GM18517 (cell line): ENCODE data around the gene CHTF18.
"Not testable (repeated sequence)": the region's sequence is repeated elsewhere in the genome, so short reads cannot be mapped to it uniquely, and the experiment has no call there.

Experiments used
- ATAC-seq: cut with Tn5 transposase; IDR thresholded peaks from one replicate; pipeline ENCODE4 v1.9.1; 2021; ENCODE audit warnings: mild to moderate bottlenecking, moderate library complexity; ENCODE audit not compliant: unreplicated experiment

Gene CHTF18

DNA sequence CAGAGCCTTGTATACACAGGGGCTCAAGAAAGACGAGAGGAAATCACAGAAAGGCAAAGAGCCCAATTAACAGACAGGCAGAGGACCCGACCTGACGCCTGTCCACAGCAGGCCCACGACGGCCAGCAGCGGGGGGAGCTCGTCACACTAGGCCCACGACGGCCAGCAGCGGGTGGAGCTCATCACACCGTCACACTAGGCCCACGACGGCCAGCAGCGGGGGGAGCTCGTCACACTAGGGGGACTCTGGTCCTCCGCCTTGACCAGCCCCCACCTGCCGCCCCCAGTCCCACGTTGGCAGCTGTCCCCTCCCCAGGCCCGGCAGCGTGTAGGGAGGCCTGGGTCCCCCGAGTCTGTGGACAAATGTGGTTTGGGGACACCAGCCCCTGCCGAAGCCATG is 35.8 kb downstream of the CHTF18 start:
- no peak for ATAC-seq

DNA sequence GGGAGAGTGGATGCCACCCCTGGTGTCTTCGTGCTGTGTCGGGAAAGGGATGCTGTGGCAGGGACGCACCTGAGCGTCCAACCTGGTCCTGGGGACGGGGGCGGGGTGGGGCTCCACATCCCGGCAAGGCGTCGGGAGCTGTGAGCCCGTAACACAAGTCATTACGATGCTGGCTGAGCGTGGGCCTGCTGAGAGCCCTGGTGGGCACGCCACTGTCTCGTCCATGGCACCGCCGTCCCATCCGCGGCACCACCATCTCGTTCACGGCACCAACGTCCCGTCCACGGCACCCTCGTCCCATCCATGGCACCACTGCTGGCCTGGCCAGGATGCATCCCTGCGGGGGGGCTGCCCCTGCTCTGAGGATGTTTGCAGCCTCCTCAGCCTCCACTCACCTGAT is 36.2 kb downstream of the CHTF18 start:
- ATAC-seq, result no peak

DNA sequence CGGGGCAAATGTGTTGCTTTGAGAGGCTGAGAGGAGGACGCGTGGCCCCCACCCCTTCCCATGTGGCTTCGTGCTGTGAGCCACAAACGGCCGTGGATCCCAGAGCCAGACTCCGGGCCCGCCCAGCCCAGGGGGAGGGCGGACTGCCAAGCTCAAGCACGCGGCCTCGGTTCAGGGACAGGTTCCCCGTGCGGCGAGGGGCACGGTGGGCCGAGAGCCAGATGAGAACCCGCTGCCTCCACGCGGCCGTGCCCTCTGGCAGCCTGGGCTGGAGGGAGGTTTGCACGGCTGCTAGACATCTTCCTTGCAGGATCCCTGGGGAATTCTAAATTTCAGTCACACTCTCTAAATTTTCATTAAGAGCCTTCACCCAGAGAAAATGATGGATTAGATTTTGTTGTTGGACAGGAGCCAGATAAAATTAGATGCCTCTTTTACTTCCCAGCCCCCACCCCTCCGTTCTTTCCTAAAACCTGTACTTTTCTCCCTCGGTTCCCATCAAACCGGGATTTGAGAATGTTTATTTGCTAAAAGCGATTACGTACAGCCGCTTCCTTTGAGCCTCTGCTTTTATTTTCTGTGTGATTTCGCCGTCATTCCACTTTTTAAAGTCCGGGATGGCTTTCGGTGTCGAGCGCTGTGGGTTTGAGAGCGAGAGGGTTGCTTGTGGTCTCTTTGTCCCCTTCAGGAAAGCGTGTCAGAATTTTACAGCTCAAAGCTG is 37.1 kb downstream of the CHTF18 start:
- ATAC-seq, result no peak

DNA sequence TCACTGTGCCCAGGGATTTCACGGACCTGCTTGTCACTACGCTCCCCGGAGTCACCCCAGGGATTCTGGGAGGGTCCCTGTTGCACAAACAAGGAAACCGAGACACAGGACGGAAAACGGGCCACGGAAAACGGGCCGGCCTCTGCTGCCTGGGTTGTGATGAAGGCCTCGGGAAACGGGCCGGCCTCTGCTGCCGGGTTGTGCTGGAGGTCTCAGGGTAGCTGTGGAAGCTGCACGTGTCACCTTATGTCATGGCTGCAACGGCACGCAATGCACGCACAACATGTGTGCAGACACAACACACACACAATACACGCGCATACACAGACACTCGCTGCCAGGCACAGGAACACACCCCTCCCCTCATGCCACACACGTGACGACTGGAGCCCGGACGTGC is 39.1 kb downstream of the CHTF18 start:
- no peak for ATAC-seq

DNA sequence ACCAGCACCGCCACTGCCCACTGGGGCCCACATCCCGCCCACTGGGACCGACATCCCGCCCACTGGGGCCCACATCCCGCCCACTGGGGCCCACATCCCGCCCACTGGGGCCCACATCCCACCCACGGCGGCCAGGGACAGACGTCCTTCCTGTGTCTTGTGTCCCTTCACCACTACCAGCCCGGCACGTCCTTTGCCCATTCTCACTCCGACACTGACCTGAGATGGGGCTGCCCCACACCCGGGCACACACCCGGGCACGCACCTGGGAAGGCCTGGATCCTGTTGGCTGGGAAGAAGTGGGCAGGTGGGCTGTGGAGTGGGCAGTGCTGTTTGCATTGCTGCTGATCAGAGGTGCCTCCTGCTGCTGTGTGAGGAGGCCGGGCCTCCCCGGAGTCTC is 40.5 kb downstream of the CHTF18 start:
- ATAC-seq, result no peak

DNA sequence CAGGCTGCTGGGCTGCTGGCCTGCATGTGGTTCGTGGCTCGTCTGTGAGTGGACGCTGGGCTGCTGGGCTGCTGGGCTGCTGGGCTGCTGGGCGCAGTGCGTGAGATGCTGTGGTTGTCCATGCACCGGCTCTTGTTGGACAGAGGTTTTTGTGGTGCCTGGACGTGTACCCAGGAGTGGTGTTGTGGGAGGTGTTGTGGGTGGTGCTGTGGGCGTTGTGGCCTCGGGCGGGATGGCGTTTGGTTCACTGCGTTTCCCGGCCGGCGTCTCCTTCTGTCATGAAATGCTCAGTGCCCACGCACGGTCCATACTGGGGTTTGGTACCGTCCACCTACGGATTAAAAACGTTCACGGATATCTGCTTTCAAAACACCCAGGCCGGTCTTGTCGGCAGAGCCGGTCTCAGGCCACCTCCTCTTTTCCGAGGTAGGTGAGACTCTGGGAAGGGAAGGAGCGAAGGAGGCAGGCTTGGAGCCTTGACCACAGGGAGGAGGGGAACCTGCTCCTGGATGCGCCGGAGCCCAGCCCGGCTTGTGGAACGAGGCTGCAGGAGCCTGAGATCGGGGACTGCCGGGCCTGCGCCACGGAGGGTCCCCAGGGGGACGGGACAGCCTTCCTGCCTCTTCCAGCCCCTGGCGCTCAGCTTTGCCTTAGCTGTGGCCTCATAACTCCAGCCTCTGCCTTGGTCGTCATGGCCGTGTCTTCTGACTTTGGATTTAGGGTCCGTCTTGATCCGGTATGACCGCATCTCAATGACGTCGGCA is 41.9 kb downstream of the CHTF18 start:
- ATAC-seq, result no peak

DNA sequence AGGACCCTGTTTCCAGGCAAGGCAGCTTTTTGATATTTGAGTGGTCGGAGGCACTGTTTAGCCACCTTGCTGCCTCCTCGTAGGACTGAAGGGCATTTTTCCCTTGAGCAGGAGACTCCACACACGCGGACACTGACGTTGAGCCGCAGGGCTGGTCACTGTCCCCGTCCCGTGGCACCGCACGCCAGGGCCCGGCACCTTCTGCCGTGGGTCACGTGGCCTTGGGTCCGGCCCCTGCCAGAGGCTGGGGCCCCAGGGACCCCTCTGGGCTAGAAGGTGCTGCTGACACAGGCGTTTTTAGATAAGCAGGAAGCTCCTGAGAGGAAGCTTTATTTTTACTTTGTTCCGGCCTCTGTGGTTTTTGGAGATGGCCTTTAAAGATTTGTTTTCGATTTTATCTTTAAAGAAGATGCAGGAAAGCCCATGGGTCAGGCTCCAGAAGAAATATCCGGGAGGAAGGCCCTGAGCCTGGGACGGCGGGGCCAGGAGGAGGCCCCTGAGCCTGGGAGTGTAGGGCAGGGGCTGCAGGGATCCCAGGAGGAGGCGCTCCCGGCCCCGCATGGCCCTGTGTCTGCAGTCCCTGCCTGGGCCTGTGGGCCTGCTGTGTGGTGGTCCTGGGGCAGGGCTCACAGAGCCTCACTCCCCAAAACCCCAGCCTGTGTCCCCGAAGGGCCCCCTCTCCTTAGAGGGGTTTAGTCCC is 42.6 kb downstream of the CHTF18 start:
- ATAC-seq, result no peak

DNA sequence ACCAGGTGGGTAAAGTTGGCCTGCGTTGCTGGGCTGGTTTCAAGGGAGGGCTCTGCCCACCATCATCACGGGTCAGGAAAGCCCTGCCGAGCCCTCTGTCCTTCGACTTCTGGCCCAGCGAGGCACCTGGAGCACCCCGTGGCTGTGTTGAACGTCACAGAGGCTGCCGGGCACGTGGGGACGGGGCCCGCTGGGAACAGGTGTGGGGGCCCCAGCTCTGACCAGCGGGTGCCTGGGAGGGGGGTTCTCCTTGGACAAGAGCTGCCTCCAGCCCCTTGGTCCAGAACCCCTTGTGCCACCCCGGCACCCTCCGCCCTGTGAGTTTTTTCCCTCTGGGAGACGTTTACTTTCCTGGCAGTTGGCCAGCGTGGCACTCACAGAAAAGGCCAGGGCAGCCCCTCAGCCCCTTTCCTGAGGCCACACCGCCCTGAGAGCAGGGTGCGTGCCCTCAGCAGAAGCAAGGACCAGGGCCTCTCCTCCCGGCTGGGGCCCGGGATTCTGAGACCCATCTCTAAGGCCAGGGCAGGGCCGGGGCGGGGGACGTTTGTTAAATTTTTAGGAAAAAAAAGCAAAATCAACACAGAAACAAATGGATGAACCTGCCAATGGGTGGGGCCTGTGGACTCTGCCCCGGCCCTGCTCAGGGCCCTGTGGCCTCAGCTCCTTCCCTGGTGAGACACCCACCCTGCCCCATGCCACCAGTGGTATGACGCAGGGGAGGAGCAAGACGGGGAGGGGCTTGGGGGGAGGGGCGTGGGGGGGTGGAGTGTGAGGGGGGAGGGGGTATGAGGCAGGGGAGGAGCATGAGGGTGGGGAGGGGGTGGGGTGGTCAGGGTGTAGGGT is 43.4 kb downstream of the CHTF18 start:
- ATAC-seq, result no peak

DNA sequence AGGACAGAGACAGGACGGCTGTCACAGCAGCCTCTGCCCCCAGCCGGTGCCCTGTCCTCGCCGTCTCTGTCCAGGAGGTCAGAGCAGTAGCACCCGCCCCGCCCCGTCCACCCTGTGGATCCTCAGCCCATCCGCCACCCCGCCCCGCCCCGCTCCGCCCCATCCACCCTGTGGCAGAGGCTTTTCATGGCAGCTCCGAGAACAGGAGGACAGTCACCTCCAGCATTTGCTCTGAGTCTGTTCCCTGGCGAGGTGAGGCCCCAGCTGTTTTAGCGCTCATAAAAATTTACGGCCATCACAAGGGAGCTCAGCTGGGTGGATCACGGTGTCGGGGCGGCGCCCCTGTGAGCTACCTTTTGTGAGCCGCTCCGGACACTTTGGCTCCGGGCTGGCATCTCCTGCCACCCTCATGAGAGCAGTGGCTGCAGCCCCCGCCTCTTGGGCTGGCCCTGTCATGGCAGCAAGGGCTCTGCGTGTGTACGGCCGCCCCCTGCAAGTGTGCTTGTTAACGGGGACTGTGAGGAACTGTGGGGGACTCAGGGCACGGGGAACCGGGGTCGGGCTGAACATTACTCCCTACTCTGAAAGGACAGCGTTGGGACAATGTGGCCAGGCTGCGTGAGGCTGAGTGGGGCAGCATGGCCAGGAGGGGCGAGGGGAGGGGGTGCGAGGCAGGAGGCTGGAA is 44.4 kb downstream of the CHTF18 start:
- ATAC-seq, result no peak

DNA sequence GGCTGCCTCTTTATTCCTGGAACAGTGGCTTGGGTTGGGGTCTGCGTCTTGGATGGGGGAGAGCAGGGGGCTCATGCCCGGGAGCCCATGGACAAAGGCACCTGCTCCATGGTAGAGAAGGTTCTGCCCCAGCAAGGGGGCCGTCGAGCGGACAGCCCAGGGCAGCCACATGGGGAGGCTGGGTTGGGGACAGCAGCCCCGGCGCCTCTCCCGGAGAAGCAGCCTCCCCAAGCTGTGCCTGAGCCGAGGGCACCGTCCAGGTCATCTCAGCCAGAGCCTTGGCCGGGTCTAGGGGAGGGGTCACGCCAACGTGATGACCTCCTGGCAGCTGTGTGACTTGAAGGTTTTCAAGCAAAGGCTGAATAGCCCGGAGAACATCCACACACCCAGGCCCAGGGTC is 45.0 kb downstream of the CHTF18 start:
- ATAC-seq, result no peak

DNA sequence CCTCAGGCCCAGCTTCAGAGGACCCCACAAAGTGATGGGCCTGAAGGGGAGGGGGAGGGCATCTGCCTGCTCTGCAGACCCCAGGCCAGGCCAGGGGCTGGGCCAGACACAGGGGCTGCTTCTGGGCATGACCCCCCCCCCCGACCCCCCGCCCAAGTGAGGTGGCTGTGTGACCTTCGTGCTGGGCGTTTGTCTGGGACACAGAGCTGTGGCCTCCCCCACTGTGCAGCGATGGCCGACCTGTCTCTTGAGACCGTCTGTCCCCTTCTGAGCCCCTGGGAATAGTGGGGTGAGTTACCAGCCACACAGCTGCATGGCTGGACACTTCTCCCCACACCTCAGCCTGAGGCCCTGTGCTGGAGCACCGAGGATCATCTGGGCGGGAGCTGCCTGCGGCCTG is 47.0 kb downstream of the CHTF18 start:
- no peak for ATAC-seq

DNA sequence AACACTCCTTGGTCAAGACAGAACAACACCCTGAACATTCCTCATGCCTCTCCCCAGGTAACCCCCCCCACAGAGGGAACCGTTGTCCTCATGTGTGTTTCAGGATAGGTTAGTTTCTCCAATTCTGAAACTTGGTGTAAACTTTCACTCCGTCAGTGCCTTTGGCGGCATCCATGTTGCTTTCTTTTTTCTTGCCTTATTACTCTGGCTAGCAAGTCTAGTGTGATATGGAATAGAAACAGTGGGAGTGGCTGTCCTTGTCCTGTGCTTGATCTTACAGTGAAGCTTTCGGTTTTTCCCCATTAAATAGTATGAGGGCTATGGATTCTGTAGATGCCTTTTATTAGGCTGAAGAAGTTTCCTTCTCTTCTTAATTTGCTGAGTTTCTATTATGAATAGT is 47.8 kb downstream of the CHTF18 start:
- ATAC-seq, result no peak

DNA sequence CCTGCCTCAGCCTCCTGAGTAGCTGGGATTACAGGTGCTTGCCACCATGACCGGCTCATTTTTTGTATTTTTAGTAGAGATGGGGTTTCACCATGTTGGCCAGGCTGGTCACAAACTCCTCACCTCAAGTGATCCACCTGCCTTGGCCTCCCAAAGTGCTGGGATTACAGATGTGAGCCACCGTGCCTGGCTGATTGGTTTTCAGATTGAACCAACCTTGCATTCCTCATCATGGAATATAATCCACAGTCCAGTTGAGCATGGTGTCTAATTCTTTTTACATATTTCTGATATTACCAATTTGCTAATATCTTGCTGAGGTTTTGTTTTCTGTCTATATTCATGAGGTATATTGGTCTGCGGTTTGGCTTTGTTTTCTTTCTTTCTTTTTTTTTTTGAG is 48.4 kb downstream of the CHTF18 start:
- ATAC-seq, result not testable (repeated sequence)

DNA sequence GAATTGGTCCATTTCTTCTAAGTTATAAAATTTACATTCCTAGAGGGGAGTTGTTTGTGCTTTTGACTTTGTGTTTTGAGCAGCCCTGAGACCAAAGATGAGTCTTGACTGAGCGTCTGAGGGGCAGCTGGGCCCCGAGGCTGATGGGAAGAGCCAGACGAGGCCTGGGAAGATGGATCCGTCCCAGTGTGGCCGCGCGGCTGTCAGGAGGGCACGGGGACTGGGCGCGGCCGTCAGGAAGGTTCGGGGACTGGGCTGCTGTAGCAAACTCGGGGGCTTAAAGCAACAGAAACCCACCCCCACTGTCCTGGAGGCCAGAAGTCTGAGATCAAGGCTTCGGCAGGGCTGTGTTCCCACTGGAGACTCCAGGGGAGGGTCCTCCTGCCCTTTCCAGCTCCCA is 50.3 kb downstream of the CHTF18 start:
- no peak for ATAC-seq

DNA sequence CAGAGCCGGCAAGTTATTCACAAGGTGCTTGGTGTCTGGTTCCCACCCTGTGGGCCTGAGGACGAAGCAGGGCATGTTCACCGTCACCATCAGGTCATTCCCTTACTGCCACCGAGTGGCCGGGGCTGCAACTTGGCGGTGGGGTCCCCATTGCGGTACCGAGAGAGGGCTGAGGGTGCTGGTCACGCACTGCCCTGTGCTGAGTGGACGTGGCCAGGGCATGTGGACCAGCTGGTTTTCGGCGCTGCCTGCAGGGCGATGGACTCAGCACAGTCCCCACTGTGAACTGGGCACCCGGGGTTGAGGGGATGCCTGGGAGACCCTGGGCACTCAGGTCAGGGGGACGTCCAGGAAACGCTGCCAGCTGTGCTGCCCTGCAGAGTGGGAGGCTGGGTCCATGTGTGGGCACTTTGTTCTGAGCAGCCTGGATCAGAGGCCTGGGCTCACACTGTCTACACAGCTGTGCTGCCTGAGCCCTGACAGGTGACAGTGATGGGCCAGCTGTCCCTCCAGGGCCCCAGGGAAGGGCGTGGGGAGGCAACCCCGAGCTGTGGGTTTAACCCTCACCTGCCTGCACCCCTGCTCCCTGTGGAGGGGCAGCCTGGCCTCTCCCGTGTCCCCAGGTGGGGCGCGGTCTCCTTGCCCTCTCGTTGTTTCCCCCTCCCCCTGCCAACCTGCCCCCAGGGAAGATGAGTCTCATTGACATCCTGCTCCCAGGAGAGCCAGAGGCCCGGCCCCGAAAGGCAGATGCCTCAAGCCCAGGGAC is 51.4 kb downstream of the CHTF18 start:
- ATAC-seq, result no peak

DNA sequence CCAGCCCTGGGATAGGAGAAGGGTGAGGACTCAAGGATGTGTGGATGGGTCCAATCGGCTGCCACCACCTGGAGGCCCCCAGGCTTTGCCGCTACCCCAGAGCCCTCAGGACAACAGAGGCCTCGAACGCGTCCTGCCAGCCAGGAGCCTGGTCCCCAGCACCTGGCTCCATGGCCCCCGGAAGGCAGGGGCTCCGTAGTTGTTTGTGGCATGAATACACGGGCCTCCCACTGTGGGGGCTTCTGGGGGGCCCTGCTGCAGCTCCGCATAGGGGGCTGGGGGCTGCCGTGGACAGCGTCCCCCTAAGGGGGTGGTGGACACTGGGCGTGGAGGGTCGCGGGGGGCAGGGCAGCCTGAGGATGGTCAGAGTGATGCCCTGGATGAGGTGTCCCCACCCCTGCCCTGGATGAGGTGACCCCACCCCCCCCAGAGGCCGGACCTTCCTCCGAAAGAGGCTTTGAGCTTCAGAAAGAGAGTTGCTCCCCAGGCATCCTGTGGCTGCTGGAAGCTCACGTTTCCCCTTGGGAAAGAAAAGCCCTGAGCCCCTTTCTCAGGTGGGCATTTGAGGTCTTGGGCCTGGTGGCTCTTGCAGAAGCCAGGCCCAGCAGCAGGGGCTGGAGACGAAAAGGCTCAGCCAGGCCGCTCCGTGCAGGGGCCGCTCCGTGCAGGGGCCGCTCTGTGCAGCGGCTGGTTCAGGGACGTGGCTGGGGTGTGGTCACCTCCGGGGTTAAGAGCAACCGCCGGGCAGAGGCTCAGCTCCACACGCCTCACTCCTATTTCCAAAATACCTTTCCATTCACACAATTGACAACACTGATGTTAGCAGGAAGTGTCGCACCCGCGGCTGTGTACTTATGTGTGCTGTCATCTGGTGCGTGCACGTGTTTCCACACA is 52.4 kb downstream of the CHTF18 start:
- no peak for ATAC-seq

DNA sequence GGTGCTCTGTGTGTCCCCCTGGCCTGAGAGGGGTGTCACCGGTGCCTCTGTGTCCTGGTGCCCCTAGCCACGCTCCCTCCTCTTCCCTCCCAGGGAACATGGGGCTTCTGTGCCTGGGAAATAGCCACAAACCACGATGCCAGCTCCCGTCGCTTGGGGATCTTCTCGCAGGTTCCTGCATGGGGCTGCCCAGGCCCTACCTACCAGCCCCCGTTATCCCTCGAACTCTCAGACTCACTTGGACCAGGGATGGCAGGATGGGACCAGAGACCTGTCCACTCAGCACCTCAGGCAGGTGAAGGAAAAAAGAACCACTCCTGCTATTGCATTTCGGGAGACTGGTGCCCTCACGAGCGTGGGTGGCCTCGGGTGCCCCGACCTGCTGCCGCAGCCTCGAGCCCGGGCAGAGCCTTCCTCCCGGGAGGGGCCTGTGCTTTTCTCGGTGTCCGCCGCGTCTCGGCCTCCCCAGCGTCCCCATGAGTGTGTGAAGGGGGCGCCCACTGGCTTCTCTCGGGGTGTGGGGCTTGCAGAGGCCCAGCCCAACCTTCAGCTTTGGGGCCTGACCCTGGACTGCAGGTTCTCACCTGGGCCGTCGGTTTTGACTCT is 53.1 kb downstream of the CHTF18 start:
- no peak for ATAC-seq

DNA sequence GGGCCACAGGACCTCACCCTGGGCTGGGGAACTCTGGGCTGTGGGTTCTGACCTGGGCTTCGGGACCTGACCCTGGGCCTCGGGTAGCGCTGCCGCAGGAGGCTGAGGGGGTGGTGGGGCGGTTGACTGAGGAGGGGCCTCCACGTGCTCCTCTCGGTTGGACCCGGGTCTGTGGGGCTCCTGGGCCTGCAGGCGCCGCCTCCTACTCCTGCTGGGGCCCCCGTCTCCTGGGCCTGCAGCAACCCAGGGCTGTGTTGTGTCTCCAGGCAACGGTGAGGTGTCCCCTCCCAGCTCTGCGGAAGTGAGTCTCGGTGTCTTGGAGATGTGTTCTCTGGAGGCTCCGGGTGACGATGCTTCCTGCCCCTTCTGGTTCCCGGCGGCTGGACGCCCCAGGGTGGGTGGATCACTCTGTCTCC is 53.6 kb downstream of the CHTF18 start:
- no peak for ATAC-seq
